ENCODE results near the gene SOCS3.
"Not testable (repeated sequence)": the region's sequence is repeated elsewhere in the genome, so short reads cannot be mapped to it uniquely, and the experiment has no call there.

The SOCS3 gene

DNA sequence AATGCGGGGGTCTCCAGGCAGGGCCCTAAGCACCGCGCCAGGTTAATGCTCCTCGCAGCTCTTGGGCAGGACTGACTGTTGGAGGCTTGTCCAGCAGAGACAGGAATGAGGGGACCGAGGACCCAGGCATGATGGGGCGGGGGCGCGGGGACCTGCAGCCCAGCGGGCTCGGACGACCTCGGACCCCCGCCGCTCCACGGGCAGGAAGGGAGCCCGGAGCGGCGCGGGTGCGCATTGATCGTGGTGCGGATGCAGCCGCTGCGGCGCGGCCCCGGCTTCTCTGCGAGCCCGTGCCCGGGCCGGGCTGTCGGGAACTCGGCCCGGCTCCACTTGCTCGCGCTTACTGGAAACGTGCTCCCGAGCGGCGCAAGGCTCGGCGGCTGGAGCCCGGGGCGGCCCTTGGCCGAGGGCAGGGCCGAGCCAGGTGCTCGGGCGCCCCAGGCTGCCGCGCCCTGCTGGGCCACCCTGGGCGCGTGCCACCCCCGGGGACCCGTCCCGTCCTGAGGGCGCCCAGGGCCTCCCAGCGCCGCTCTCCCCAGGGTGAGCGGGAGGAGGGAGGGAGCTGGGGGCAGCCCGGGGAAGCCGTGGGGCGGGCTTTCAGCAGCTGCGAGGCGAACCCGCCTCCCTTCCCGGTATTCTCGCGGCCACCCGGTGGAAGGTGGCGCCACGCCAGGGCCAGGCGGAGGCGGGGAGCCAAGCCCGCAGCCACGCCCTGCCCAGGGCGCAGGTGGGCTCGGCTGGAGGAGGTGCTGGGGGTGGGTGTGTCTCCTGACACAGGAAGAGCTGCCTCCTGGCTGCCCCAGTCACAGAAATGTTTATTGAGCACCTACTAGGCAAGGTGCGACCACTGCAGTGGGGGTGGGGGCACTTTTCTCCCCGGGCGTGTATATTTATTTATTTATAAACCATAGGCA is 45.9 kb downstream of the SOCS3 start:
- DNase-seq (ENCODE audit: low read depth in 2 of 3, low spot score in 1 of 3) = peak; percentile 54 to 67 (median 56)

DNA sequence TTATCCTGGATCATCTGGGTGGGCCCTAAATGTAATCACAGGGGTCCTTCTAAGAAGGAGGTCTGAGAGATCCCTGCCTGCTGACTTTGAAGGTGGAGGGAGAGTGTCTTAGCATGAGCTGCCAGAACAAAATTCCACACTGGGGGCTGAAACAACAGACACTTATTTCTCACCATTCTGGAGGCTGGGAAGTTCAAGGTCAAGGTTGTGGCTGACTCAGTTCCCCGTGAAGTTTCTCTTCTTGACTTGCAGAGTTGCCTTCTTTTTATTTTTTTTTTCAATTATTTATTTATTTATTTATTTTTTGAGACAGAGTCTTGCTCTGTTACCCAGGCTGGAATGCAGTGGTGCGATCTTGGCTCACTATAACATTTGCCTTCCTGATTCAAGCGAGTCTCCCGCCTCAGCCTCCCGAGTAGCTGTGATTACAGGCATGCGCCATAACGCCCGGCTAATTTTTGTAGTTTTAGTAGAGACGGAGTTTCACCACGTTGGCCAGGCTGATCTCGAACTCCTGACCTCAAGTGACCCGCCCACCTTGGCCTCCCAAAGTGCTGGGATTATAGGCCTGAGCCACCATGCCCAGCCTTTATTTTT is 50.1 kb downstream of the SOCS3 start:
- not testable (repeated sequence) for DNase-seq (ENCODE audit: low read depth in 2 of 3, low spot score in 1 of 3)

DNA sequence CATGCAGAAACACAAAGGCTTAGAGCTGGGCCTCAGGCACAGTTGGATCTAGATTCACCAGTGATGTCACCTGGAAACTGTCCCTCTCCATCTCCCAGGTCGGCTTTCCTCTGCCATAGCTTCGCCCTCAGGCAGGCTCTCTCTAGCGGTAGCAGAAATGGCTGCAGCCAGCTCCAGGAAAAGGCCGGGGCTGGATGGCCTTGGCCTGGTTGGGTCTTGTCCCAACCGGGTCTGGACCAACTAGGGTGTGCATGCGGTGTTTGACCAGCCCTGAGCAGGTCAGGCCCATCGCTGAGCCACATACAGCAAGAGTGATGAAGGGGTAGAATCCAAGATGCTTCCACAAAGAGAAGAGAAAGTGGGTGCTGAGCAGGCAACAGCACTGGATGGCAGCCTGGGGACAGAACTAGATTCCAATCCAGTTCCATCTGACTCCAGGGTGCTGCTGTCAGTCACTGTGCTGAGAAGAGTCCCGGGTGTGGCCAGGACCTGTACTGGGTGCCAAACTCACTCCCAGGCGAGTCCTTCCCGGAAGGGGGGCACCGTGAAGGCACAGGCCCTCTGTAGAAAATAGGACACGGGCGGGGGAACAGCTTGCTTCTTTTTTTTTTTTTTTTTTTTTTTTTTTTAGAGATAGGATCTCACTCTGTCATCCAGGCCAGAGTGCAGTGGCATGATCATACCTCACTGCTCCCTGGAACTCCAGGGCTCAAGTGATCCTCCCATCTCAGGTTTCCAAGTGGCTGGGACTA is 51.8 kb downstream of the SOCS3 start:
- no peak for DNase-seq (ENCODE audit: low read depth in 2 of 3, low spot score in 1 of 3)

DNA sequence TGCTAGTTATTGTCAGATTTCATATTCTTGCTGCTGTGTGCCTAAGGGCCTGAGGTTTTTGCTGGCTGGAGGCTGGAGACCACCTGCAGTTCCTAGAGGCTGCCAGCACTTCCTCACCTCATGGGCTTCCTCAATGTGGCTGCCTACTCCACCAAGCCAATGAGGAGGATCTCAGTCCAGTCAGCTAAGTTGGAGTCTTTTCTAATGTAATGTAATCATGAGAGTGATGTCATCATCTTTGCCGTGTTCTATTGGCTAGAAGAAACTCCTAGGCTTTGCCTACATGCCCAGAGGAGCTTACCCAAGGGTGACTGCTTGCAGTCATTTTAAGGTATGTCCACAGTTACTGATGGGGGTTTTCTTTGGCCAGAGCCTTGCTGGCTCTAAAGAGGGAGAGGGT is 53.0 kb downstream of the SOCS3 start:
- no peak for DNase-seq (ENCODE audit: low read depth in 2 of 3, low spot score in 1 of 3)

Data from stimulated activated CD4-positive, alpha-beta T cell treated with anti-CD3 and anti-CD28 coated beads, Interleukin-12 subunit alpha, Interleukin-12 subunit beta, amount 100 ng/mL, for 48 hours (primary cell).